ENCODE data around the gene NUDT2. TPM values are rescaled to one million over a fixed set of nuclear protein-coding genes. Genes with fewer than 3 reads are reported as not detected.
A peak's percentile ranks its signal among the peaks of the same experiment; 100 is the strongest.

Gene NUDT2
- total RNA-seq: 10 to 100 TPM; 25.6 to 28.4 TPM

- Histone ChIP-seq H3K9ac (ENCODE audit: low read depth in 2 of 2, low read length in 2 of 2) (peak within 1 kb of the TSS; percentile 86 to 99), H3K27me3 (no peaks in the 10 kb centered on the region), H3K36me3 (no peaks in the 10 kb centered on the region), H3K9me3 (no peaks in the 10 kb centered on the region), H3K27ac (peak within 1 kb of the TSS; percentile 98), H3K4me1 (no peaks in the 10 kb centered on the region), H3K4me3 (peak within 1 kb of the TSS; percentile 81)
- DNase-seq: peak; percentile 98
- no peak for TF ChIP-seq CTCF (IDR thresholded peaks at IDR 0.05)
- intact Hi-C loops (cut with DNase I): no loop called here
Observed at GRCh38 chr9:34328987-34329832, at the start of gene NUDT2, which contains the start of gene KIF24. TSS of gene NUDT2 (plus strand) at chr9:34329569. CDS start at chr9:34339040, 9,471 bp downstream. TSS of gene KIF24 (minus strand) at chr9:34329268. CDS start at chr9:34311346, 17,922 bp downstream.

GRCh38 chr9:34282096-34282495, 47.3 kb upstream of the NUDT2 start:
- intact Hi-C loops (cut with DNase I): no loop called here
- no peak for DNase-seq
- no peak overlapping the region for H3K4me3 ChIP-seq
- no peaks in the 10 kb centered on the region for H3K36me3 ChIP-seq
- TF ChIP-seq CTCF (IDR thresholded peaks at IDR 0.05): no peak
- no peaks in the 10 kb centered on the region for H3K27me3 ChIP-seq
- no peak overlapping the region for H3K27ac ChIP-seq
- H3K4me1 ChIP-seq: no peaks in the 10 kb centered on the region
- no peak overlapping the region for H3K9ac ChIP-seq (ENCODE audit: low read depth in 2 of 2, low read length in 2 of 2)
- no peaks in the 10 kb centered on the region for H3K9me3 ChIP-seq

GRCh38 chr9:34289159-34289558, 40.2 kb upstream of the NUDT2 start:
- TF ChIP-seq CTCF (IDR thresholded peaks at IDR 0.05): no peak
- intact Hi-C loops (cut with DNase I): no loop called here
- H3K36me3 ChIP-seq: no peaks in the 10 kb centered on the region

GRCh38 chr9:34291023-34291422, 38.3 kb upstream of the NUDT2 start:
- Histone ChIP-seq H3K9ac (ENCODE audit: low read depth in 2 of 2, low read length in 2 of 2) (no peak overlapping the region), H3K4me1 (no peaks in the 10 kb centered on the region), H3K27ac (no peak overlapping the region), H3K4me3 (no peak overlapping the region), H3K36me3 (no peaks in the 10 kb centered on the region), H3K27me3 (no peaks in the 10 kb centered on the region), H3K9me3 (no peaks in the 10 kb centered on the region)
- TF ChIP-seq CTCF (IDR thresholded peaks at IDR 0.05): no peak
- intact Hi-C loops (cut with DNase I): no loop called here
- no peak for DNase-seq

More at GRCh38 chr9:34289159-34289558, 40.2 kb upstream of the NUDT2 start:
- no peaks in the 10 kb centered on the region for H3K9me3 ChIP-seq
- H3K27ac ChIP-seq: no peak overlapping the region
- H3K4me1 ChIP-seq: no peaks in the 10 kb centered on the region
- DNase-seq: no peak
- H3K9ac ChIP-seq (ENCODE audit: low read depth in 2 of 2, low read length in 2 of 2): no peak overlapping the region
- H3K4me3 ChIP-seq: no peak overlapping the region
- H3K27me3 ChIP-seq: no peaks in the 10 kb centered on the region

GRCh38 chr9:34291423-34291822, 37.9 kb upstream of the NUDT2 start:
- Histone ChIP-seq H3K27me3 (no peaks in the 10 kb centered on the region), H3K27ac (no peak overlapping the region)
- intact Hi-C loops (cut with DNase I): no loop called here

More at GRCh38 chr9:34291423-34291822, 37.9 kb upstream of the NUDT2 start:
- Histone ChIP-seq H3K9me3 (no peaks in the 10 kb centered on the region), H3K4me1 (no peaks in the 10 kb centered on the region), H3K9ac (ENCODE audit: low read depth in 2 of 2, low read length in 2 of 2) (no peak overlapping the region), H3K4me3 (no peak overlapping the region), H3K36me3 (no peaks in the 10 kb centered on the region)
- DNase-seq: no peak
- TF ChIP-seq CTCF (IDR thresholded peaks at IDR 0.05): no peak
